CD4-positive, alpha-beta T cell (primary cell): Measurements from ENCODE around the gene HSPB1. TPM values are rescaled to one million over a fixed set of nuclear protein-coding genes. Genes with fewer than 3 reads are reported as not detected.

Source experiments
- ATAC-seq: fragments of 200-7000 bp; cut with Tn5 transposase; one replicate; pipeline ENCODE4 v1.10.0; 2022; ENCODE audit warnings: mild to moderate bottlenecking; ENCODE audit not compliant: poor library complexity
- CTCF ChIA-PET: fragments of 350-600 bp; sonication (Branson Sonifier 250); formaldehyde crosslinking; loops from one replicate; lab custom pipeline; 2021; ENCODE audit warnings: antibody characterized with exemption, inconsistent platforms; lab: Charles Lee
- POLR2A ChIA-PET: fragments of 350-600 bp; sonication (Branson Sonifier 250); formaldehyde crosslinking; loops from one replicate; lab custom pipeline; 2021; ENCODE audit warnings: antibody characterized with exemption, inconsistent platforms; lab: Charles Lee
- DNase-seq, 14 experiments: peaks; one replicate each; pipeline ENCODE4 v3.0.0-alpha.2; 2013 to 2020; ENCODE audit warnings: mixed read lengths in 2 of 14
- H3K27ac ChIP-seq, 2 donors: one replicate each; pipeline versions ENCODE4 v1.5.1 to v1.7.0; 2013; ENCODE audit warnings: low read length in 2 of 2, low read depth in 1 of 2, mild to moderate bottlenecking in 1 of 2
- H3K27me3 ChIP-seq, 2 experiments: 1 replicate in 1 of 2; 2 replicates in 1 of 2; pipeline versions ENCODE4 v1.6.1 to v1.7.0; 2013; ENCODE audit warnings: low read length in 2 of 2, control low read depth in 1 of 2, mild to moderate bottlenecking in 1 of 2, moderate library complexity in 1 of 2; ENCODE audit not compliant: insufficient read depth in 2 of 2, control insufficient read depth in 1 of 2
- H3K36me3 ChIP-seq: one replicate; pipeline ENCODE4 v1.6.1; 2013; ENCODE audit warnings: low read length, control low read depth; ENCODE audit not compliant: insufficient read depth
- H3K4me1 ChIP-seq: one replicate; pipeline ENCODE4 v1.6.1; 2013; ENCODE audit warnings: low read length, control low read depth; ENCODE audit not compliant: insufficient read depth
- H3K4me3 ChIP-seq: one replicate; pipeline ENCODE4 v1.5.1; 2013; ENCODE audit warnings: mild to moderate bottlenecking, low read length, moderate library complexity
- H3K9me3 ChIP-seq, 2 experiments: 1 replicate in 1 of 2; 2 replicates in 1 of 2; pipeline versions ENCODE4 v1.6.1 to v1.7.0; 2013; ENCODE audit warnings: low read length in 2 of 2, mild to moderate bottlenecking in 2 of 2, control low read depth in 1 of 2, moderate library complexity in 1 of 2; ENCODE audit not compliant: control insufficient read depth in 1 of 2, insufficient read depth in 1 of 2
- H3K27ac Mint-ChIP-seq: one replicate; pipeline ENCODE4 v1.8.0; 2020; ENCODE audit warnings: mixed read lengths
- H3K27me3 Mint-ChIP-seq: one replicate; pipeline ENCODE4 v1.8.0; 2021; ENCODE audit warnings: mixed read lengths
- H3K36me3 Mint-ChIP-seq: one replicate; pipeline ENCODE4 v1.8.0; 2021; ENCODE audit warnings: low read depth, mixed read lengths
- H3K4me1 Mint-ChIP-seq: one replicate; pipeline ENCODE4 v1.8.0; 2021; ENCODE audit warnings: low read depth, mixed read lengths
- H3K4me3 Mint-ChIP-seq: one replicate; pipeline ENCODE4 v1.8.0; 2020; ENCODE audit warnings: mild to moderate bottlenecking, mixed read lengths
- H3K9me3 Mint-ChIP-seq: one replicate; pipeline ENCODE4 v1.8.0; 2020; ENCODE audit warnings: mixed read lengths
- CTCF ChIP-seq: fragments of 200-600 bp; IDR thresholded peaks from one replicate; pipeline ENCODE4 v1.8.0; 2022; ENCODE audit warnings: antibody characterized with exemption, mild to moderate bottlenecking
- intact Hi-C, 2 experiments: fragments of 100-400 bp; cut with DNase I in 1 of 2; cut with micrococcal nuclease in 1 of 2; formaldehyde crosslinking; loops; one replicate each; pipeline versions ENCODE4 v1.15.1 to v1.9.0; 2023 to 2025; cut with DNase I, micrococcal nuclease
- total RNA-seq, 174 experiments: library from RNA in 2 of 174; stranded (reverse) in 2 of 174; gene quantifications; one replicate each; pipeline ENCODE4 v1.2.3 and lab custom pipeline; 2021 to 2026

HSPB1 gene
- total RNA-seq, 2 experiments from 2014 or later = 38.0 to 38.6 TPM

- Histone ChIP-seq H3K4me1 (peaks cover 8% of the 10 kb centered on the region), H3K9me3 (no peaks in the 10 kb centered on the region), H3K36me3 (peaks cover 53% of the 10 kb centered on the region), H3K27ac (no peak overlapping the region), H3K4me3 (no peak overlapping the region), H3K27me3 (no peaks in the 10 kb centered on the region)
- ChIA-PET CTCF (no interaction called here), POLR2A (no interaction called here)
- ATAC-seq (no peak), DNase-seq (no peak)
- no peaks in the 10 kb centered on the region for H3K9me3 Mint-ChIP-seq
- no peak overlapping the region for H3K4me3 Mint-ChIP-seq
- peaks cover 63% of the 10 kb centered on the region for H3K36me3 Mint-ChIP-seq
- H3K4me1 Mint-ChIP-seq = peaks cover 53% of the 10 kb centered on the region
- intact Hi-C loops = no loop called here
- no peaks in the 10 kb centered on the region for H3K27me3 Mint-ChIP-seq
- no peak overlapping the region for H3K27ac Mint-ChIP-seq
- TF ChIP-seq CTCF = no peak
Measured at GRCh38 chr7:76329479-76329878, 27.0 kb downstream of the HSPB1 start.

- H3K4me1 Mint-ChIP-seq = peaks cover 53% of the 10 kb centered on the region
- intact Hi-C loops = no loop called here
Measured at GRCh38 chr7:76330261-76330660, 27.8 kb downstream of the HSPB1 start.

GRCh38 chr7:76330673-76331072 lies 28.2 kb downstream of the HSPB1 start:
- intact Hi-C loops = no loop called here
- peaks cover 63% of the 10 kb centered on the region for H3K36me3 Mint-ChIP-seq
- Histone ChIP-seq H3K4me1 (peaks cover 8% of the 10 kb centered on the region), H3K27me3 (no peaks in the 10 kb centered on the region), H3K27ac (no peak overlapping the region), H3K4me3 (no peak overlapping the region), H3K9me3 (no peaks in the 10 kb centered on the region), H3K36me3 (peaks cover 50% of the 10 kb centered on the region)
- no peak for TF ChIP-seq CTCF
- H3K4me3 Mint-ChIP-seq = no peak overlapping the region
- H3K4me1 Mint-ChIP-seq = peaks cover 53% of the 10 kb centered on the region
- CTCF ChIA-PET = interaction anchor here (1.1 to 1.3 kb wide), 2 partner anchors 17 to 29 kb away, joined by 3 read pairs; no protein-coding TSS in a partner anchor
- ATAC-seq (no peak), DNase-seq (no peak)
- no peaks in the 10 kb centered on the region for H3K9me3 Mint-ChIP-seq
- no peaks in the 10 kb centered on the region for H3K27me3 Mint-ChIP-seq
- POLR2A ChIA-PET = no interaction called here
- H3K27ac Mint-ChIP-seq = no peak overlapping the region

More at GRCh38 chr7:76330261-76330660, 27.8 kb downstream of the HSPB1 start:
- no peak for TF ChIP-seq CTCF
- POLR2A ChIA-PET = no interaction called here
- no peak overlapping the region for H3K27ac ChIP-seq
- Mint-ChIP-seq H3K9me3 (no peaks in the 10 kb centered on the region), H3K4me3 (no peak overlapping the region), H3K27me3 (no peaks in the 10 kb centered on the region), H3K27ac (no peak overlapping the region), H3K36me3 (peaks cover 63% of the 10 kb centered on the region)
- H3K36me3 ChIP-seq = peaks cover 51% of the 10 kb centered on the region
- H3K9me3 ChIP-seq = no peaks in the 10 kb centered on the region
- H3K27me3 ChIP-seq = no peaks in the 10 kb centered on the region
- CTCF ChIA-PET = interaction anchor here (1.1 to 1.3 kb wide), 2 partner anchors 16 to 30 kb away, joined by 3 read pairs; no protein-coding TSS in a partner anchor
- ATAC-seq = no peak
- peaks cover 8% of the 10 kb centered on the region for H3K4me1 ChIP-seq
- no peak for DNase-seq
- no peak overlapping the region for H3K4me3 ChIP-seq
